A673 (cell line): ENCODE measurements around the gene METTL1.

Experiments used
- CTCF ChIP-seq: fragments of 300-800, 200-600 bp; sonication (generic); conservative IDR thresholded peaks from 2 replicates; pipeline ENCODE4 v1.5.1; 2017; ENCODE audit warnings: low read depth, mild to moderate bottlenecking, antibody characterized with exemption, low read length, moderate library complexity, mixed read lengths
- EZH2 ChIP-seq: fragments of 200-600 bp; sonication (generic); IDR thresholded peaks from 2 replicates; pipeline ENCODE4 v1.6.1; 2017; ENCODE audit warnings: borderline replicate concordance, low read depth, mild to moderate bottlenecking, mixed read lengths, antibody characterized with exemption, low read length; ENCODE audit not compliant: poor library complexity, severe bottlenecking

- TF ChIP-seq CTCF (no peak), EZH2 (no peak)
Observed at GRCh38 chr12:57733928-57734327, 38.0 kb downstream of the METTL1 start.
